ENCODE measurements around the gene CHST2.

DNA sequence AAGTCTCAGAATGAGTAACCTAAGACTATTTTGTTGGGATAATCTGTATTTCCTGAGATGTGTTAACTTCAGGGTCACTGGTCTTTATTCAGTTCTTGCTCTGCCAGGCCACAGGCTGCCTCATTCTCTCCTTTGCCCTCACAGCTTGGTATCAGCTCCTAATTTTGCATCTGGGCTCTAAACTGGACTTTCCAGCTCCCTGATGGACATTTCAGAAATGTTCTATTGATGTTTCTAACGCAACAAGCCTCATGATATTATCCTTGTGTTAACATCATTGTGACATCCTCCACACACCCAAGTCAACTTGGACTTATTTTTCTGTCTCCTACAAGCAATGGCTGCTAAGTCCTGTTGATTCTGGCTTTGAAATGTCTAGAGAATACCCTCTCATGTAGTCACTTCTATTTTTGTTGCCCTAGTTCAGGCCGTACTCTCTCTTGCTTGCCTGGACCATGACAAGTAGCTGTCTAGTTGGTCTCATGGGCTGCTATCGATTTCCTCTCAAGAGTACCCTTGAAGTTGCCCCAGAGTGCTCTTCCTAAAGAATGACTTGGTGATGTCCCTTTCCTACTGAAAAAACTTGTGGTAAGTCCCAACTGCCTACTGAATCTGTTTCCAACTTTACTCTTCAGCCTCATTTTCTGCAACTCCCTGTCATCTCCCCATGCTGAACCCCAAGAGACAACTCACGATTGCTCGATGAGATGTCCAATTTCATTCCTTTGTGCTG lies 52.7 kb downstream of the CHST2 start:
- TF ChIP-seq EZH2 (IDR thresholded peaks at IDR 0.05; ENCODE audit: borderline replicate concordance, low read length) (no peak), CTCF (IDR thresholded peaks at IDR 0.05; ENCODE audit: low read length) (no peak)
